K562 (cell line): Measurements from ENCODE around the gene HRG. TPM values are rescaled to one million over a fixed set of nuclear protein-coding genes. Genes with fewer than 3 reads are reported as not detected.
"Not testable (repeated sequence)": the region's sequence is repeated elsewhere in the genome, so short reads cannot be mapped to it uniquely, and the experiment has no call there.

Experiments used
- ATAC-seq: fragments of 200-7000 bp; cut with Tn5 transposase; 3 replicates; pipeline ENCODE4 v1.9.1; 2020; ENCODE audit warnings: moderate library complexity
- BruUV-seq: library from RNA; stranded (reverse); fragments of 400-500 nt; replicated peaks from 2 replicates; lab custom pipeline; 2021; lab: Mats Ljungman, UMichigan
- CTCF ChIA-PET: fragments of 300-600 bp; formaldehyde crosslinking; extraction: SDS; loops from one replicate; lab custom pipeline; 2021; ENCODE audit warnings: low intra/inter-chr PET ratio; lab: Yijun Ruan, JAX
- POLR2A ChIA-PET: fragments of 300-600, 350-650 bp; sonication (Branson Sonifier 250); formaldehyde crosslinking; extraction: SDS; loops from one replicate; lab custom pipeline; 2021; ENCODE audit warnings: antibody characterized with exemption, inconsistent platforms; lab: Yijun Ruan, JAX
- DNase-seq, 4 experiments: peaks; one replicate each; pipeline versions ENCODE4 v3.0.0 to v3.0.0-alpha.2; 2011 to 2018; ENCODE audit warnings: low spot score in 3 of 4, mixed read lengths in 3 of 4; ENCODE audit errors: extremely low read depth in 1 of 4
- FAIRE-seq: peaks from 2 replicates; lab custom pipeline; 2011; peaks lifted over from hg19 to GRCh38; lab: Jason Lieb, UNC
- H2AFZ ChIP-seq: 2 replicates; pipeline ENCODE4 v1.6.0; 2011; ENCODE audit warnings: low read depth, low read length, control low read depth, inconsistent platforms
- H3K27ac ChIP-seq: fragments of 200-600 bp; 3 replicates; pipeline ENCODE4 v1.8.0; 2011; ENCODE audit warnings: low read depth, mild to moderate bottlenecking, control low read depth, inconsistent platforms, low read length, moderate library complexity, mixed read lengths; ENCODE audit errors: extremely low read depth
- H3K27me3 ChIP-seq, 2 experiments: fragments of 300-600 bp in 1 of 2; 2 replicates in 1 of 2; 3 replicates in 1 of 2; pipeline versions ENCODE4 v1.6.0 to v1.8.0; 2011; ENCODE audit warnings: inconsistent platforms in 2 of 2, low read length in 2 of 2, mild to moderate bottlenecking in 1 of 2, mixed read lengths in 1 of 2, moderate library complexity in 1 of 2; ENCODE audit not compliant: control insufficient read depth in 2 of 2, insufficient read depth in 2 of 2
- H3K36me3 ChIP-seq: fragments of 300-600 bp; 3 replicates; pipeline ENCODE4 v1.8.0; 2011; ENCODE audit warnings: mild to moderate bottlenecking, low read length, inconsistent platforms; ENCODE audit not compliant: control insufficient read depth, insufficient read depth
- H3K4me1 ChIP-seq, 2 experiments: fragments of 200-600 bp in 1 of 2; replicated peaks in 1 of 2; 2 replicates in 1 of 2; 3 replicates in 1 of 2; pipeline versions ENCODE4 v1.5.1 to v1.8.0; 2011; ENCODE audit warnings: inconsistent platforms in 2 of 2, low read length in 2 of 2, mild to moderate bottlenecking in 1 of 2, mixed read lengths in 1 of 2, moderate library complexity in 1 of 2; ENCODE audit not compliant: control insufficient read depth in 2 of 2, insufficient read depth in 2 of 2
- H3K4me2 ChIP-seq: 2 replicates; pipeline ENCODE4 v1.6.1; 2011; ENCODE audit warnings: low read length, control low read depth, inconsistent platforms, mixed read lengths; ENCODE audit not compliant: insufficient read depth
- H3K4me3 ChIP-seq: fragments of 200-600 bp; sonication (generic), shearing (Covaris generic); 2 replicates; pipeline ENCODE4 v1.5.1; 2016; ENCODE audit warnings: control low read depth, inconsistent platforms
- H3K79me2 ChIP-seq: fragments of 200-600 bp; 3 replicates; pipeline ENCODE4 v1.8.0; 2011; ENCODE audit warnings: low read length, inconsistent platforms; ENCODE audit not compliant: control insufficient read depth, insufficient read depth
- H3K9ac ChIP-seq, 2 experiments: 2 replicates each; pipeline versions ENCODE4 v1.6.0 to v1.6.1; 2011; ENCODE audit warnings: low read depth in 2 of 2, low read length in 2 of 2, control low read depth in 1 of 2, inconsistent platforms in 1 of 2, mild to moderate bottlenecking in 1 of 2, mixed read lengths in 1 of 2; ENCODE audit not compliant: insufficient read depth in 1 of 2
- H3K9me1 ChIP-seq: one replicate; pipeline ENCODE4 v1.6.0; 2011; ENCODE audit warnings: inconsistent platforms, mild to moderate bottlenecking, low read length, moderate library complexity; ENCODE audit not compliant: control insufficient read depth, insufficient read depth
- H3K9me3 ChIP-seq: replicated peaks from 2 replicates; pipeline ENCODE4 v1.5.1; 2011; ENCODE audit warnings: low read depth, low read length, inconsistent platforms; ENCODE audit not compliant: control insufficient read depth, insufficient read depth
- H4K20me1 ChIP-seq: replicated peaks from 2 replicates; pipeline ENCODE4 v1.6.1; 2011; ENCODE audit warnings: low read length, inconsistent platforms, mixed read lengths; ENCODE audit not compliant: control insufficient read depth, insufficient read depth
- ATF7 ChIP-seq: fragments of 450-650 bp; IDR thresholded peaks from 2 replicates; pipeline ENCODE4 v1.7.1; 2014; ENCODE audit warnings: mild to moderate bottlenecking, moderate library complexity
- SREBF2 ChIP-seq: sonication (generic); formaldehyde crosslinking; IDR thresholded peaks from 2 replicates; pipeline ENCODE4 v1.4.0; 2020; ENCODE audit warnings: mild to moderate bottlenecking, missing genetic modification reagents
- TAL1 ChIP-seq: fragments of 450-650 bp; IDR thresholded peaks from 2 replicates; pipeline ENCODE4 v1.6.1; 2016; ENCODE audit warnings: mild to moderate bottlenecking
- ZBTB8A ChIP-seq: fragments of 450-650 bp; IDR thresholded peaks from 2 replicates; pipeline ENCODE4 v1.6.1; 2018; ENCODE audit warnings: mild to moderate bottlenecking, moderate library complexity; ENCODE audit not compliant: partially characterized antibody
- ZNF76 ChIP-seq: fragments of 250-450 bp; sonication (Bioruptor Pico); IDR thresholded peaks from 2 replicates; pipeline ENCODE4 v1.4.0; 2020; ENCODE audit warnings: mild to moderate bottlenecking, moderate library complexity, borderline replicate concordance
- WGBS: fragments of 100-300 bp; shearing (Covaris generic); methylation state at CpG from one replicate; pipeline ENCODE4 v1.1.6; 2016; ENCODE audit warnings: low coverage, mixed read lengths; ENCODE audit not compliant: insufficient coverage; ENCODE audit errors: missing lambda C conversion rate; 5-methylcytosine and 5-hydroxymethylcytosine counted together
- in situ Hi-C: fragments of 300-500 bp; cut with MboI; formaldehyde crosslinking; loops from 4 replicates; pipeline ENCODE4 v1.15.0; 2018; ENCODE audit warnings: inconsistent platforms, mixed read lengths
- intact Hi-C: fragments of 100-400 bp; cut with micrococcal nuclease; formaldehyde crosslinking; loops from 2 replicates; pipeline ENCODE4 v1.14.2; 2022
- polyA plus RNA-seq, 8 experiments: library from polyadenylated mRNA; depleted of rRNA in 4 of 8; stranded (reverse) in 5 of 8; unstranded in 3 of 8; fragments of >200 nt; fragmentation: Nextera tagmentation in 2 of 8; fragmentation: Illumina TruSeq in 1 of 8; extraction: Ambion mirVana in 2 of 8; extraction: Trizol in 1 of 8; gene quantifications; 2 replicates each; pipeline versions ENCODE4 v1.2.1 to v1.2.3, GENCODE V29; 2011 to 2014; ENCODE audit warnings: inconsistent platforms in 1 of 8, missing spikeins in 1 of 8
- total RNA-seq, 7 experiments: library from RNA; depleted of rRNA in 6 of 7; stranded (reverse); fragments of >200 nt in 6 of 7; fragmentation: Illumina TruSeq in 2 of 7; extraction: Trizol in 2 of 7; gene quantifications; 2 replicates each; pipeline versions ENCODE4 v1.2.1 to v1.2.3, GENCODE V29; 2011 to 2021; ENCODE audit warnings: low replicate concordance in 1 of 7
- TF ChIP-seq, protein P1 (sequence below), 2 experiments: fragments of 450-650 bp in 1 of 2; sonication (generic) in 1 of 2; formaldehyde crosslinking; conservative IDR thresholded peaks; 2 replicates each; pipeline versions ENCODE4 v1.4.0 to v1.8.1; 2020 to 2022; ENCODE audit warnings: mild to moderate bottlenecking in 1 of 2, missing genetic modification reagents in 1 of 2

Gene HRG
- total and polyA plus RNA-seq, 9 of the 15 experiments (the other 6 are each of a cell fraction or from before 2014, with no cell fraction given), result not detected

DNA sequence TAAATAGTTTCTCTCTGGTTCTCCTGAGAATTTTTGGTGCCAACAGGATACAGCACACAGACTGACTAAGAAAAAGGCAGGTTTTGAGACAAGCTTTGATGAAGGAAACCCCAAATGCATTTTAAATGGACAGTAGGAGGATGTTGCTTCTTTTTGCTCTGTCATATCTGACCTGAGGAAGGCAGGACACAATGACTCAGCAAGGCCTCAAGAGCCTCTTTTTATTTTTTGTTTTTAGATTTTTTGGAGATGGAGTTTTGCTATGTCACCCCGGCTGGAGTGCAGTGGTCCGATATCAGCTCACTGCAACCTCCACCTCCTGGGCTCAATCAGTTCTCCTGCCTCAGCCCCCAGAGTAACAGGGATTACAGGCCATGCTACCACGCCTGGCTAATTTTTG lies 34.5 kb downstream of the HRG start (continued):
- TF ChIP-seq ATF7 (peak; percentile 60; the same call in 1 of the 2 replicates), TAL1 (peak; percentile 85)

DNA sequence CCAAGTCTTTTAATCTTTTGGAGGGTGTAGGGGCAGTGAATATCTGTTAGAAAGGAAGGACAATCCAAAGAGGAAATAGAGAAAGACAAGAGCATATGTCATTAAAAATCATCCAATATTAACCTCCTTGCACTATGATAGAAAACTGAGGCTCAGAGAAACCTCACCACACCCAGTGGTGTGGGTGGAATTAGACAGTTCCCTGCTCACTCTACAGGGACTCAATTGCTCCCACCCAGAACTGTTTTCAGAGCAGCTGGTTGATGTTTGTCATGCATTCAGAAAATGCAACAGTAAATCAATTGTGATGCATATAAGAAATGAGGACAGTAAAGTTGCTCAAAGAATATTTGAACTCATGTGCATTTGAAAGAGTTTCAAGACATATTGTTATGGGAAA lies 36.6 kb downstream of the HRG start:
- H2AFZ ChIP-seq, ATAC-seq, H3K4me2 ChIP-seq, H3K4me3 ChIP-seq, in situ Hi-C loops, H4K20me1 ChIP-seq, POLR2A ChIA-PET, H3K27me3 ChIP-seq, H3K36me3 ChIP-seq, H3K27ac ChIP-seq, FAIRE-seq, H3K79me2 ChIP-seq, H3K9me3 ChIP-seq, H3K9ac ChIP-seq, H3K9me1 ChIP-seq, BruUV-seq, CTCF ChIA-PET, DNase-seq, intact Hi-C loops: not testable (repeated sequence)
- H3K4me1 ChIP-seq, result peaks cover 7 to 17% of the 10 kb centered on the region in 2 experiments; a peak in 4 of 5 replicates

DNA sequence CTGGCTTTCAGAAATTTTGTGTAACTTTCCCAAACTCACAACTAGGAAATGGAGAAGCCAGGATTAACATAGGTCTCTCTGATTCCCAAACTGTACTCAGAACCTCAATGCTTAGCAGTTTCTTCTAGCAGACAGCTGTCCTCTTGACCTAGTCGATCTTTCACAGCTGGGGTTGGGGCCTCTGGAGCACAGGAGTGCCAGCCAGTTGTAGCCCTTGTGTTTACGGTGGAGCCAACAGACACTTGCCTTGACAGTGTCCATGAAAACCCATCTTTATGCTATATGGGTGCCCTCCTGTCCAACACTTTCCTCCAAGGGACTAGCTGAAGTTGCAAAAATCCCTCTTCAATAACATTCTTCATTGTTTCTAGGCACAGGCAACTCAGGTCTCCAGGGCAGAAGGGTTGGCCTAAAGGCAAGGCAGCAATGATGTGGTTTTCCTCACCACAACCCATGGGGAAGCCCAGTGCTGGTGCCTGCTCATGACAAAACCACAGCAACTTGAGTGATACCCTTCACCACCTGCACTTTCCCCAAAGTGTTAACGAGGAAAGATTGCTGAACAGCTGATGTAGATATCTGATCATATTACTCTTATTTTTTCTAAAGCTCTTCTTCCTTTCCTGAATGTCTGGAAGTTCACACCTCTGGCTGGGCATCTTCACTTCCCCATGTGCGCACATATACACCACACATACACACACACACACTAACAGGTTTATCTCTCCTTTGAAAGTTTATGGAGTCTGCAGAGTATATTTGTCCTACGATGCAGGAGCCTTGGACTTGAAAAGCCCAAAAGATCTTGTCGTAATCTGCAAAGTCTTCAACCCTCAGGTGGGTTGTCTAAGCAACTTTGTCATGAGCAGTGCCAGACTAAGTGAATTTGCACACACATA lies 40.3 kb downstream of the HRG start:
- Histone ChIP-seq H3K4me1 (peaks cover 0 to 3% of the 10 kb centered on the region in 2 experiments; a peak in 1 of 5 replicates), H2AFZ (no peak overlapping the region), H3K27me3 (peaks cover 2 to 9% of the 10 kb centered on the region in 2 experiments; a peak in 2 of 5 replicates), H3K4me2 (no peak overlapping the region), H3K4me3 (no peak overlapping the region), H3K9ac (no peak overlapping the region), H3K36me3 (no peaks in the 10 kb centered on the region), H4K20me1 (no peaks in the 10 kb centered on the region), H3K9me3 (no peaks in the 10 kb centered on the region), H3K79me2 (no peaks in the 10 kb centered on the region), H3K27ac (no peak overlapping the region), H3K9me1 (no peaks in the 10 kb centered on the region)
- POLR2A ChIA-PET, result interaction anchor here (0.5 to 0.9 kb wide), 2 partner anchors 78 to 165 kb away, joined by 4 read pairs; no protein-coding TSS in a partner anchor
- DNase-seq (no peak), FAIRE-seq (no peak), ATAC-seq (no peak)
- in situ Hi-C loops (no loop called here), intact Hi-C loops (no loop called here)
- CTCF ChIA-PET, result no interaction called here
- TF ChIP-seq SREBF2 (CRISPR knock-in tag) (no peak), ZNF76 (CRISPR knock-in tag) (no peak), ZBTB8A (no peak)
- TF ChIP-seq, protein P1, sequence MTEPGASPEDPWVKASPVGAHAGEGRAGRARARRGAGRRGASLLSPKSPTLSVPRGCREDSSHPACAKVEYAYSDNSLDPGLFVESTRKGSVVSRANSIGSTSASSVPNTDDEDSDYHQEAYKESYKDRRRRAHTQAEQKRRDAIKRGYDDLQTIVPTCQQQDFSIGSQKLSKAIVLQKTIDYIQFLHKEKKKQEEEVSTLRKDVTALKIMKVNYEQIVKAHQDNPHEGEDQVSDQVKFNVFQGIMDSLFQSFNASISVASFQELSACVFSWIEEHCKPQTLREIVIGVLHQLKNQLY (CRISPR knock-in tag; conservative IDR thresholded peaks at IDR 0.05), result no peak
- no TSS peak for BruUV-seq
- 32% methylated on average over 6 of the region's 6 CpGs for WGBS
